ENCODE data around the gene HNRNPD.

DNA sequence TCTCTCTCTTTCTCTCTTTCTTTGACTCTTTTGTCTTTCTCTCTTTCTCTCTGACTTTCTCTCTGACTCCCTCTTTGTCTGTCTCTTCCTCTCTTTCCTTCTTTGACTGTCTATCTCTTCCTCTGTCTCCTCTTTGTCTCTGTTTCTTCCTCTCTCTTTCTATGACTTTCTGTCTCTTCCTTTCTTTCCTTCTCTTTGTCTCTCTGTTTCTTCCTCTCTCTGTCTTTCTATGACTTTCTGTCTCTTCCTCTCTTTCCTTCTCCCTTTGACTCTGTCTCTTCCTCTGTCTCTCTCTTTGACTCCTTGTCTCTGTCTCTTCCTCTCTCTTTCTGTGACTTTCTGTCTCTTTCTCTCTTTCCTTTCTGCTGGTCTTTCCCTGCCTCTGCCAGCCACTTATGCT is 38.7 kb downstream of the HNRNPD start:
- TF ChIP-seq, protein P1, sequence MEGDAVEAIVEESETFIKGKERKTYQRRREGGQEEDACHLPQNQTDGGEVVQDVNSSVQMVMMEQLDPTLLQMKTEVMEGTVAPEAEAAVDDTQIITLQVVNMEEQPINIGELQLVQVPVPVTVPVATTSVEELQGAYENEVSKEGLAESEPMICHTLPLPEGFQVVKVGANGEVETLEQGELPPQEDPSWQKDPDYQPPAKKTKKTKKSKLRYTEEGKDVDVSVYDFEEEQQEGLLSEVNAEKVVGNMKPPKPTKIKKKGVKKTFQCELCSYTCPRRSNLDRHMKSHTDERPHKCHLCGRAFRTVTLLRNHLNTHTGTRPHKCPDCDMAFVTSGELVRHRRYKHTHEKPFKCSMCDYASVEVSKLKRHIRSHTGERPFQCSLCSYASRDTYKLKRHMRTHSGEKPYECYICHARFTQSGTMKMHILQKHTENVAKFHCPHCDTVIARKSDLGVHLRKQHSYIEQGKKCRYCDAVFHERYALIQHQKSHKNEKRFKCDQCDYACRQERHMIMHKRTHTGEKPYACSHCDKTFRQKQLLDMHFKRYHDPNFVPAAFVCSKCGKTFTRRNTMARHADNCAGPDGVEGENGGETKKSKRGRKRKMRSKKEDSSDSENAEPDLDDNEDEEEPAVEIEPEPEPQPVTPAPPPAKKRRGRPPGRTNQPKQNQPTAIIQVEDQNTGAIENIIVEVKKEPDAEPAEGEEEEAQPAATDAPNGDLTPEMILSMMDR (IDR thresholded peaks at IDR 0.05): no peak
- TF ChIP-seq, protein P2, sequence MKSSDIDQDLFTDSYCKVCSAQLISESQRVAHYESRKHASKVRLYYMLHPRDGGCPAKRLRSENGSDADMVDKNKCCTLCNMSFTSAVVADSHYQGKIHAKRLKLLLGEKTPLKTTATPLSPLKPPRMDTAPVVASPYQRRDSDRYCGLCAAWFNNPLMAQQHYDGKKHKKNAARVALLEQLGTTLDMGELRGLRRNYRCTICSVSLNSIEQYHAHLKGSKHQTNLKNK (CRISPR knock-in tag; IDR thresholded peaks at IDR 0.05): no peak
- TF ChIP-seq ZNF138 (CRISPR knock-in tag; conservative IDR thresholded peaks at IDR 0.05) (no peak), CREB1 (CRISPR knock-in tag; IDR thresholded peaks at IDR 0.05) (no peak), FOXJ3 (CRISPR knock-in tag; IDR thresholded peaks at IDR 0.05; ENCODE audit: borderline replicate concordance) (no peak), ATF1 (CRISPR knock-in tag; IDR thresholded peaks at IDR 0.05) (no peak), CREM (CRISPR knock-in tag; IDR thresholded peaks at IDR 0.05) (no peak), SMAD4 (CRISPR knock-in tag; IDR thresholded peaks at IDR 0.05) (no peak), NR3C1 (CRISPR knock-in tag; conservative IDR thresholded peaks at IDR 0.05; ENCODE audit: low read depth) (no peak)
- TF ChIP-seq, protein P3, sequence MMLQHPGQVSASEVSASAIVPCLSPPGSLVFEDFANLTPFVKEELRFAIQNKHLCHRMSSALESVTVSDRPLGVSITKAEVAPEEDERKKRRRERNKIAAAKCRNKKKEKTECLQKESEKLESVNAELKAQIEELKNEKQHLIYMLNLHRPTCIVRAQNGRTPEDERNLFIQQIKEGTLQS (CRISPR knock-in tag; conservative IDR thresholded peaks at IDR 0.05): no peak
- TF ChIP-seq, protein P4, sequence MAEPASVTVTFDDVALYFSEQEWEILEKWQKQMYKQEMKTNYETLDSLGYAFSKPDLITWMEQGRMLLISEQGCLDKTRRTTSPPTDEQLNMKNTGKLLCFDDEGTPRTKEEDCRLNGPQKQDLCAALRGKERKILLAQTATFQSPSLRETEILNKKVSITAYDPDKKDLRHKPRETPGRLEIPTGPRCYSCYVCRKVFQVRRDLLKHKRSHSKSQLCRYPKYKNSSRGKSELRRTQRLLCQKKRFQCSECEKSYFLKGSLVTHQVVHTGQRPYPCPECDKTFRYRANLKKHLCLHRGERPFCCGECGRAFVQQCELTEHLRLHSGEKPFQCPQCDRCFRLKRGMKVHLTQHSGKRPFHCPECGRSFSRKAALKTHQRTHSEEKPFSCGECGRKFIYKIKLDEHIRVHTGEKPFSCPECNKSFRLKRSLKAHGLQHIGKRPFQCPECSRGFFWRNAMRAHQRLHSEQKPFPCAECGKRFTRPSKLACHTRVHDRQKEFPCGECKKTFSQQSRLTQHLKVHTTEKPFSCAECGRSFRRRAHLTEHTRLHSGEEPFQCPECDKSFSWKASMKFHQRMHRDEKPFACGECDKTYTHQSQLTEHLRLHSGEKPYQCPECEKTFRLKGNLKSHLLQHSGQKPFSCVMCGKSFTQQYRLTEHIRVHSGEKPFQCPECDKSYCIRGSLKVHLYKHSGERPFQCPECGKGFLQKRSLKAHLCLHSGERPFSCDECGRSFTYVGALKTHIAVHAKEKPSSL (CRISPR knock-in tag; conservative IDR thresholded peaks at IDR 0.05): no peak
- TF ChIP-seq, protein P5, sequence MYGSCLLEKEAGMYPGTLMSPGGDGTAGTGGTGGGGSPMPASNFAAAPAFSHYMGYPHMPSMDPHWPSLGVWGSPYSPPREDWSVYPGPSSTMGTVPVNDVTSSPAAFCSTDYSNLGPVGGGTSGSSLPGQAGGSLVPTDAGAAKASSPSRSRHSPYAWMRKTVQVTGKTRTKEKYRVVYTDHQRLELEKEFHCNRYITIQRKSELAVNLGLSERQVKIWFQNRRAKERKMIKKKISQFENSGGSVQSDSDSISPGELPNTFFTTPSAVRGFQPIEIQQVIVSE (CRISPR knock-in tag; IDR thresholded peaks at IDR 0.05; ENCODE audit: borderline replicate concordance): no peak
- TF ChIP-seq, protein P6, sequence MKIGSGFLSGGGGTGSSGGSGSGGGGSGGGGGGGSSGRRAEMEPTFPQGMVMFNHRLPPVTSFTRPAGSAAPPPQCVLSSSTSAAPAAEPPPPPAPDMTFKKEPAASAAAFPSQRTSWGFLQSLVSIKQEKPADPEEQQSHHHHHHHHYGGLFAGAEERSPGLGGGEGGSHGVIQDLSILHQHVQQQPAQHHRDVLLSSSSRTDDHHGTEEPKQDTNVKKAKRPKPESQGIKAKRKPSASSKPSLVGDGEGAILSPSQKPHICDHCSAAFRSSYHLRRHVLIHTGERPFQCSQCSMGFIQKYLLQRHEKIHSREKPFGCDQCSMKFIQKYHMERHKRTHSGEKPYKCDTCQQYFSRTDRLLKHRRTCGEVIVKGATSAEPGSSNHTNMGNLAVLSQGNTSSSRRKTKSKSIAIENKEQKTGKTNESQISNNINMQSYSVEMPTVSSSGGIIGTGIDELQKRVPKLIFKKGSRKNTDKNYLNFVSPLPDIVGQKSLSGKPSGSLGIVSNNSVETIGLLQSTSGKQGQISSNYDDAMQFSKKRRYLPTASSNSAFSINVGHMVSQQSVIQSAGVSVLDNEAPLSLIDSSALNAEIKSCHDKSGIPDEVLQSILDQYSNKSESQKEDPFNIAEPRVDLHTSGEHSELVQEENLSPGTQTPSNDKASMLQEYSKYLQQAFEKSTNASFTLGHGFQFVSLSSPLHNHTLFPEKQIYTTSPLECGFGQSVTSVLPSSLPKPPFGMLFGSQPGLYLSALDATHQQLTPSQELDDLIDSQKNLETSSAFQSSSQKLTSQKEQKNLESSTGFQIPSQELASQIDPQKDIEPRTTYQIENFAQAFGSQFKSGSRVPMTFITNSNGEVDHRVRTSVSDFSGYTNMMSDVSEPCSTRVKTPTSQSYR (CRISPR knock-in tag; IDR thresholded peaks at IDR 0.05): no peak
- TF ChIP-seq, protein P7, sequence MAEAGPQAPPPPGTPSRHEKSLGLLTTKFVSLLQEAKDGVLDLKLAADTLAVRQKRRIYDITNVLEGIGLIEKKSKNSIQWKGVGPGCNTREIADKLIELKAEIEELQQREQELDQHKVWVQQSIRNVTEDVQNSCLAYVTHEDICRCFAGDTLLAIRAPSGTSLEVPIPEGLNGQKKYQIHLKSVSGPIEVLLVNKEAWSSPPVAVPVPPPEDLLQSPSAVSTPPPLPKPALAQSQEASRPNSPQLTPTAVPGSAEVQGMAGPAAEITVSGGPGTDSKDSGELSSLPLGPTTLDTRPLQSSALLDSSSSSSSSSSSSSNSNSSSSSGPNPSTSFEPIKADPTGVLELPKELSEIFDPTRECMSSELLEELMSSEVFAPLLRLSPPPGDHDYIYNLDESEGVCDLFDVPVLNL (CRISPR knock-in tag; IDR thresholded peaks at IDR 0.05; ENCODE audit: borderline replicate concordance, low read depth): no peak

Data from WTC11 (cell line).